Measurements from ENCODE around the gene BABAM2. TPM values are rescaled to one million over a fixed set of nuclear protein-coding genes. Genes with fewer than 3 reads are reported as not detected.

The BABAM2 gene
- total and polyA plus RNA-seq, 10 of the 15 experiments (the other 5 are each of a cell fraction or from before 2014, with no cell fraction given) = 30.7 to 59.9 (median 44.5) TPM

GRCh38 chr2:27847333-27847732, 43.2 kb upstream of the BABAM2 start:
- no peak for ATAC-seq
- no TSS peak for BruUV-seq (replicated peaks)
- POLR2A ChIA-PET = no interaction called here
- Histone ChIP-seq H3K4me1 (ENCODE audit: control insufficient read depth, insufficient read depth, low read length) (no peaks in the 10 kb centered on the region), H3K27ac (ENCODE audit: control insufficient read depth, insufficient read depth) (no peak overlapping the region), H3K36me3 (ENCODE audit: control insufficient read depth in 2 of 2, insufficient read depth in 2 of 2, low read length in 1 of 2) (no peaks in the 10 kb centered on the region), H3K79me2 (ENCODE audit: control insufficient read depth, insufficient read depth, low read length) (no peaks in the 10 kb centered on the region), H2AFZ (ENCODE audit: control insufficient read depth, low read depth, low read length) (no peak overlapping the region), H3K9ac (ENCODE audit: control insufficient read depth, insufficient read depth, low read length) (no peak overlapping the region), H3K4me2 (ENCODE audit: control insufficient read depth, insufficient read depth) (no peak overlapping the region), H3K27me3 (replicated peaks in 1 of 2; ENCODE audit: control insufficient read depth in 2 of 2, insufficient read depth in 2 of 2, low read length in 1 of 2) (no peaks in the 10 kb centered on the region), H3K9me3 (replicated peaks; ENCODE audit: control insufficient read depth, insufficient read depth, low read length) (no peaks in the 10 kb centered on the region), H3K4me3 (no peak overlapping the region), H4K20me1 (ENCODE audit: control insufficient read depth, insufficient read depth) (no peaks in the 10 kb centered on the region)
- intact Hi-C loops (cut with micrococcal nuclease; ENCODE audit: unreplicated experiment) = no loop called here
- in situ Hi-C loops (cut with MboI) = no loop called here
- WGBS (ENCODE audit: insufficient coverage, insufficient replicate concordance, low lambda C conversion rate, missing lambda C conversion rate) = 37% methylated on average over 2 of the region's 2 CpGs
- DNase-seq (ENCODE audit: low read depth, low spot score) = no peak
- RAD21 ChIA-PET (ENCODE audit: unreplicated experiment) = no interaction called here
- SMC1A ChIA-PET (ENCODE audit: uncharacterized antibody, unreplicated experiment) = interaction anchor here (1.2 kb wide), 1 partner anchor 144 kb away, joined by 4 read pairs; no protein-coding TSS in a partner anchor
- CTCF ChIA-PET = no interaction called here
- FAIRE-seq = no peak
- TF ChIP-seq DPF2 (IDR thresholded peaks at IDR 0.05) (no peak), ETV6 (conservative IDR thresholded peaks at IDR 0.05 in 1 of 2, IDR thresholded peaks at IDR 0.05 in 1 of 2; ENCODE audit: borderline replicate concordance in 1 of 2, low read depth in 1 of 2) (no peak), POLR2AphosphoS5 (IDR thresholded peaks at IDR 0.05; ENCODE audit: low read length) (no peak), MTA3 (IDR thresholded peaks at IDR 0.05; ENCODE audit: borderline replicate concordance, low read length) (no peak), MEF2B (IDR thresholded peaks at IDR 0.05; ENCODE audit: partially characterized antibody, poor library complexity, severe bottlenecking) (no peak), RB1 (IDR thresholded peaks at IDR 0.05; ENCODE audit: borderline replicate concordance) (no peak), SUZ12 (IDR thresholded peaks at IDR 0.05; ENCODE audit: unreplicated experiment) (no peak), ATF2 (IDR thresholded peaks at IDR 0.05; ENCODE audit: low read length) (no peak), SMAD1 (IDR thresholded peaks at IDR 0.05; ENCODE audit: low read depth, partially characterized antibody) (no peak), RELB (IDR thresholded peaks at IDR 0.05; ENCODE audit: low read depth) (no peak), PBX3 (IDR thresholded peaks at IDR 0.05; ENCODE audit: insufficient replicate concordance, low read depth, low read length) (no peak), HCFC1 (IDR thresholded peaks at IDR 0.05; ENCODE audit: low read length) (no peak), ZBTB40 (IDR thresholded peaks at IDR 0.05; ENCODE audit: borderline replicate concordance) (no peak), TAF1 (IDR thresholded peaks at IDR 0.05; ENCODE audit: borderline replicate concordance, low read depth, low read length) (no peak), SIX5 (IDR thresholded peaks at IDR 0.05; ENCODE audit: low read depth, low read length, severe bottlenecking) (no peak), STAT1 (conservative IDR thresholded peaks at IDR 0.05) (no peak)
